Activated gamma-delta T cell treated with anti-CD3 and anti-CD28 coated beads, Interleukin-2, amount 50 U/mL, for 16 hours (primary cell): ENCODE measurements around the gene FBXO15.

Experiments used
- DNase-seq: peaks from one replicate; pipeline ENCODE4 v3.0.0-alpha.2; 2020; ENCODE audit warnings: low read depth

The FBXO15 gene

DNA sequence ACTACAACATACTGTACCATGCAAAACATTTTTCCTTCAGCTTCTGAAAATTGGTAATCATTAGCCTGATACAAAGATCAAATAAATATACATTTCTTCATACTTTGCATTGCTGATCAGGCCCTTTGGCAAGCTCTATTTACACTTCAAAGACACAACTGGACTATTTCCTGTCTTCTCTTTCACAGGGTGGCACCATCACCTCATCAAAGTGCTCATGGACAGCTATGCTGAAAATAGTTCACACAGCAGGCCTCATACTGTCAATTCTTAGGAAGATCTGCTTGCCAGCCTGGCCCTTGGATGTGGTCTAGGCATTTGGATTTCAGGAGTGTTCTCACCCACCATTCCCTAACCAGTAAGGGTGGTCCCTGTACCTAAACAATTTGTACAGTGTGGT, 33.9 kb downstream of the FBXO15 start:
- DNase-seq, result no peak

- DNase-seq, result no peak
Measured at GRCh38 chr18:74110976-74111375, 36.7 kb downstream of the FBXO15 start.

DNA sequence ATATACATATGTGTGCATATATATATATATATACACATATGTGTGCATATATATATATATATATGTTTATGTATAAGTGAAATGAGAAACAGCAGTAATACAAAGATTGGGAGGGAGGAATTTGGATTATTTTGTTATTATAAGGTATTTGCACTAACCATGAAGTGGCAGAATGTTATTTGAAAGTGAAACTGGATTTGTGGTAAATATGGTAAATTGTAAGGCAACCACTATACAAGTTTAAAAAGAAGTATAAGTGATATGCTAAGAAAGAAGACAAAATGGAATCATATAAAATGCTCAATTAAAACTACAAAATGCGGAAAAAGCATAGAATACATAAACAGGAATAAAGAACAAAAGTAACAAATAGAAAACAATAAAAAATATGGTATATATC, 37.5 kb downstream of the FBXO15 start:
- no peak for DNase-seq

GRCh38 chr18:74108460-74108859, 39.2 kb downstream of the FBXO15 start:
- DNase-seq, result no peak

- no peak for DNase-seq
Measured at GRCh38 chr18:74097803-74098202, 49.8 kb downstream of the FBXO15 start.

DNA sequence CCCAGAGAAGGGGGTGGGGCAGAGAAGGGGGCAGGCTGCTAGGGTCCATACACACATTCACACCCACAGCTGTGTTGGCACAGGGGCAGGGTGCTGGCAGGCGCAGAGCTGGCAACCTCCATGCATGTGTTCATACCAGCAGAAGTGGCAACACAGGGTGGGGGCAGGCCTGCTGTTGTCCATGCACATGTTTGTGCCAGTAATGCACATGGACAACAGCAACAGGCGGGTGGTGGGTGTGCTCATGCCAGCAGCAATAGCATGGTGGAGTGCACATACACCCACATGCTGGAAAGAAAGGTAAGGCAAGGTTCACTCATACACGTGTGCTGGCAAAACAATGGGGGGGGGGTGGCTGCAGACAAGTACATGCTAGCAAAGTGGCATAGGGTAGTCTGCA, 54.7 kb downstream of the FBXO15 start:
- DNase-seq, result no peak

GRCh38 chr18:74084184-74084855, 63.3 kb downstream of the FBXO15 start:
- DNase-seq, result no peak

DNA sequence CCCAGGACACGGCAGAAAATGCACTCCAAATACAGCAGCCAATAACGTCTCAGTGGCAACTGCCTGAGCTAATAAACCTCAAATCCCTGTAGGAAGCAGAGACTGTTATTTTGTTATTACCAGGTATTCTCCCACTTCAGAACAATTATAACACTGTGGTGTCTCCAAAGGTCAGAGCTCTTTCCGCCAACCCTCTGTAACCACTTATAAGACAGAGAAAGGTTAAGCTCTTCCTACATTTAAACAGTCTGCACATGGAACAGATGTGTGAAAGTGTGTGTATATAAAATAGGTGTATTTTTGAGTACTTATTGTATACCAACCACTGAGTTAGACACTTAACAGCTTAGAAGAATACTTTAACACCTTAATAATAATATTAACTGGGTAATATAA, 64.1 kb downstream of the FBXO15 start:
- DNase-seq, result no peak

GRCh38 chr18:74082742-74083556, 64.7 kb downstream of the FBXO15 start:
- no peak for DNase-seq

- DNase-seq, result peak; percentile 31
Measured at GRCh38 chr18:74081966-74082741, 65.5 kb downstream of the FBXO15 start.

DNA sequence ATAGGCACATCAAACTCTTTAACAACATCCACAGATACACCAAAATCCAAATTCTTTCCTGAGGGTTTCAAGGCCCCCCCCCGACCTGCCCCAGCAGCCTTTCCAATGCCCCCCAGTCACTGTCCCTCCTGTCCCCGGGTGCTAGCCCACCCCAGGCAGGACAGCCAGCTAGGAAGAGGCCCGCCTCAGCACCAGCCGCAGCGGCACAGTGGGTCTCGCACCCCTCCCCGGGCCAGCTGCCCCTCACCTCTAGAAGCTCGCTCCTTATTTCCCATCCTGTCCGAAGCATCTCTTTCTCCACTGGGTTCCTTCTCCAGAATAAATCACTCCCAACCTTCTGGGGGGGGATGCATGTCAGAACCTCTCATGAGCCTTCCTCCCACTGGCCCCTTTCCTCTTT, 69.4 kb downstream of the FBXO15 start:
- no peak for DNase-seq

DNA sequence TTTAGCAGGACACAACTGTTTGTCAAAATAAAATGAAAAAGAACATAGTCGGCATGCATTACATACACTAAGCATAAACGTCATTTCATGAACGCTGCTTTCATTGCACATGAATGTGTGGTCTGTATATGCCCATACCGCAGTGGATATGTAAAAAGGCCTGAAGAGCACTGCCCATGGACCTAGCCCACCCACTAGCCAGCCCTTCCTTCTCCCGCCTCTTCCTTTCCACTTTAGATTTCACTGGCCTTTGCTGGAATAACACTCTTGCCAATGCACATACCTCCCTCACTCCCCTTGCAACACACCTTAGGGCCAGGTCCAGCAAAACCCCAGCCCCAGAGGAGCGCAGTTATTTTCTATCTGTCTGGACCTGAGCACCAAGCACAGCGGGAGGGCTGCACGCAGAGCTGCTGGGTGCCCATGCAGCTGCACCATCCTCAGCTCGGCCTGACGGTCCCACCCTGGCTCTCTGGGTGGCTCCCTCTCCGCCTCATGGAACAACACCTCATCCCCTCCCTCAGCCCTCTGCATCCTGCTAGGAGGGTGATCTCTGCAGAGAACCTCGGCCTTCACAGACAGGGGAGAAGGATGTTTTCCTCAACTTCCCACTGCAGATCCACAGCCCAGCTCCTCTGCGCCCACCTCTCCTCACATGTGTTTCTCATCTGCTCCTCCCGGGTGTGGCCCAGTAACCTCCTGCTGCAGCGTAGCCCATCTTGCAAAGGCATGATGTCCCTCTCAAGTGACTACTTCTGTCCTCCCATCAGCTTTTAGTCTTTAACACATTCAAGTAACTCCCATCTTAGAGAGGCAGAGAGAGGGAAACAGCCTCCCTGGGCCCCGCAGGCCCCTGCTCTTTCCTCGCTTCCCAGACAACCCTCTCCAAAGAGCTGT, 72.7 kb downstream of the FBXO15 start:
- no peak for DNase-seq

GRCh38 chr18:74073957-74074667, 73.5 kb downstream of the FBXO15 start:
- DNase-seq, result no peak

GRCh38 chr18:74069178-74070050, 78.2 kb downstream of the FBXO15 start:
- DNase-seq, result no peak

DNA sequence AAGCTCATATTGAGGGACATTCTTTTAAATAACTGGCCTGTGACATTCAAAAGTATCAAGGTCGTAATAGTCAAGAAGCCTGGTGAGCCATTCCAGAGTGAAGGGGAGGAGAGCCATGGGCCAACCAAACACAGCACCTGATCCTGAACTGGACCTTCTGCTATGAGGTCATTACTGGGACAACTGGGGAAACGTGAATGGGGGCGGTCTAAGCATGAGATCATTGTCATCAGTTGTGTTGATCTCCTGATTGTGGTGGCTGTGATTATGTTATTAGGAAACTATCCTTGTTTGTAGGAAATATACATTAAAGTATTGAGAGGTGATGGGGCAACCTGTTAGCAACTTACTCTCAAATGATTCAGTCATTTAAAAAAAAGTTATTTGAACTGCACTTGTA, 79.3 kb downstream of the FBXO15 start:
- no peak for DNase-seq

- DNase-seq, result no peak
Measured at GRCh38 chr18:74066018-74066417, 81.6 kb downstream of the FBXO15 start.

DNA sequence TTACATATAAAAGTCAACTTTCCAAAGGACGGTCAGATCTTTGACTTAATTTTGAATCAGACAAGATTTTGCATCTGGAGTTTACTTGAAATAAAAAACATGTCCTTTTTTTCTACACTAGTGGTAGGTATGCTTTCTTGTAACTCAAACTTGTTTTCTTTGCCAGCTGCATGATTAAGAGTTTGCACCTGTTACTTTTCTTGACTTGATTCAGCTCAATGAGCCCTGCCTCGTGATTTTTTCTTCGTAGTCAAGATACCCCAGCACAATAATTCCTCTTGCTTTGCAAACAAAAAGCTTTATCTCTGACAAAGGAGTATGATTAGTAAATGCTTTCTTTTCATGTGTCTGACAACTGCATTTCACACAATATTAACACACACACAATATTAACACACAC, 82.3 kb downstream of the FBXO15 start:
- DNase-seq, result no peak

- no peak for DNase-seq
Measured at GRCh38 chr18:74064510-74064909, 83.1 kb downstream of the FBXO15 start.

GRCh38 chr18:74063557-74063956, 84.1 kb downstream of the FBXO15 start:
- DNase-seq, result no peak

DNA sequence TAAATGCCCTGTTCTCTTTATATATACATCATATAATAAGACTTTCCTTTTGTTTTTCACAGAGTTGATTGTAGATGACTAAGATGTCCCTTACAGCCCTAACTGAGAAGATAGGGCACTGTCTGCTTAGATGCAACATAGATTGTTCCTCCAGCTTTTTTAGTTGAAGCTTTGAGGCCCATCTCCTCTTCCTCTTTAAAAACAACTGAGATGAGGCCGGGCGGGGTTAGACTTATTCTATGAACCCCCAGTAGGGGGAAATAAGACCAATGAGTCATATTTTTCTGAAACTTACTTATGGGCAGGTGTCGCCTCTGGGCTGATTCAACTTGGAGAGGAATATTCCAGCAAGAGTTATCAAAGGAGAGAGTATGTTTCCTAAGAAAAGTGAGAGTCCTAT, 84.6 kb downstream of the FBXO15 start:
- no peak for DNase-seq
